K562 (cell line): Measurements from ENCODE around the gene ZNRF2.

Experiments used
- CTCF ChIP-seq, 3 experiments: IDR thresholded peaks in 2 of 3; conservative IDR thresholded peaks in 1 of 3; 2 replicates each; pipeline ENCODE4 v1.5.1; 2011 to 2012; ENCODE audit warnings: low read length in 3 of 3, mild to moderate bottlenecking in 3 of 3, control low read depth in 2 of 3, improper control_type of control experiment in 1 of 3, inconsistent platforms in 1 of 3, low read depth in 1 of 3, mixed read lengths in 1 of 3, moderate library complexity in 1 of 3; ENCODE audit not compliant: insufficient read depth in 2 of 3
- ESRRA ChIP-seq: fragments of 450-650 bp; IDR thresholded peaks from 2 replicates; pipeline ENCODE4 v1.6.1; 2014; ENCODE audit warnings: low read depth, mild to moderate bottlenecking, moderate library complexity, borderline replicate concordance
- RAD21 ChIP-seq, 2 experiments: fragments of 250-450 bp in 1 of 2; fragments of 450-650 bp in 1 of 2; sonication (Bioruptor Pico) in 1 of 2; formaldehyde crosslinking in 1 of 2; IDR thresholded peaks in 1 of 2; conservative IDR thresholded peaks in 1 of 2; 2 replicates each; pipeline versions ENCODE4 v1.4.0 to v1.8.0; 2020 to 2022; ENCODE audit warnings: mild to moderate bottlenecking in 2 of 2, moderate library complexity in 1 of 2
- ZNF274 ChIP-seq: IDR thresholded peaks from 2 replicates; pipeline ENCODE4 v1.6.1; 2011; ENCODE audit warnings: low read depth, mild to moderate bottlenecking, low read length, moderate library complexity, borderline replicate concordance

- TF ChIP-seq RAD21 (CRISPR knock-in tag; conservative IDR thresholded peaks at IDR 0.05 in 1 of 2, IDR thresholded peaks at IDR 0.05 in 1 of 2) (no peak), ZNF274 (no peak), ESRRA (no peak), CTCF (IDR thresholded peaks at IDR 0.05 in 2 of 3, conservative IDR thresholded peaks at IDR 0.05 in 1 of 3; ENCODE audit: insufficient read depth in 2 of 3, low read depth in 1 of 3, low read length in 3 of 3) (no peak)
These were observed 5.3 kb upstream of the ZNRF2 start for GRCh38 chr7:30278849-30279652.
